ENCODE results near the gene SPATA12. TPM values are rescaled to one million over a fixed set of nuclear protein-coding genes. Genes with fewer than 3 reads are reported as not detected.

SPATA12 gene
- total and polyA plus RNA-seq, 2 of the 8 experiments (the other 6 are each of a cell fraction or from before 2014, with no cell fraction given): 0.19 to 0.97 TPM

- H3K23ac ChIP-seq (ENCODE audit: insufficient read length): no peak overlapping the region
- CTCF ChIA-PET (ENCODE audit: partially characterized antibody): interaction anchor here (1.5 to 2.9 kb wide), 2 partner anchors 87 kb away, joined by 4 to 14 read pairs; no protein-coding TSS in a partner anchor
- POLR2A ChIA-PET (ENCODE audit: partially characterized antibody): no interaction called here
- TF ChIP-seq JUND (IDR thresholded peaks at IDR 0.05; ENCODE audit: low read length) (no peak), EGR1 (IDR thresholded peaks at IDR 0.05; ENCODE audit: borderline replicate concordance, low read depth, low read length) (no peak), JUN (IDR thresholded peaks at IDR 0.05; ENCODE audit: low read depth, low read length) (no peak), RFX5 (IDR thresholded peaks at IDR 0.05; ENCODE audit: borderline replicate concordance, low read depth, low read length) (no peak), HDAC2 (IDR thresholded peaks at IDR 0.05; ENCODE audit: borderline replicate concordance in 1 of 2, low read depth in 2 of 2, low read length in 2 of 2) (no peak), CBX8 (IDR thresholded peaks at IDR 0.05; ENCODE audit: borderline replicate concordance, low read depth, low read length) (no peak), TAF1 (IDR thresholded peaks at IDR 0.05; ENCODE audit: low read depth, low read length) (no peak), SP2 (IDR thresholded peaks at IDR 0.05; ENCODE audit: low read length) (no peak), USF2 (IDR thresholded peaks at IDR 0.05; ENCODE audit: low read length) (no peak), ZNF274 (IDR thresholded peaks at IDR 0.05; ENCODE audit: borderline replicate concordance, extremely low read depth, low read length) (no peak), PHF8 (conservative IDR thresholded peaks at IDR 0.05; ENCODE audit: low read depth, low read length) (no peak), GTF2F1 (IDR thresholded peaks at IDR 0.05; ENCODE audit: borderline replicate concordance, low read depth, low read length) (no peak), GABPA (IDR thresholded peaks at IDR 0.05; ENCODE audit: borderline replicate concordance, insufficient read depth, low read length) (no peak), CREB1 (IDR thresholded peaks at IDR 0.05) (no peak)
These were observed 22.0 kb downstream of the SPATA12 start for GRCh38 chr3:57082481-57082880.

More at GRCh38 chr3:57082481-57082880, 22.0 kb downstream of the SPATA12 start:
- H4K20me1 ChIP-seq (replicated peaks in 1 of 2; ENCODE audit: control insufficient read depth in 1 of 2, insufficient read depth in 2 of 2, low read length in 2 of 2): peaks cover 0 to 4% of the 10 kb centered on the region in 2 experiments
- no peak overlapping the region for H3K9ac ChIP-seq (replicated peaks in 1 of 4; ENCODE audit: extremely low read depth in 1 of 4, low read depth in 3 of 4, low read length in 3 of 4)
- no peak overlapping the region for H2AFZ ChIP-seq (ENCODE audit: low read length)
- H3K27me3 ChIP-seq (replicated peaks in 1 of 4; ENCODE audit: control insufficient read depth in 3 of 4, extremely low read depth in 1 of 4, insufficient read depth in 3 of 4, low read length in 3 of 4): peaks cover 0 to 28% (median 24%) of the 10 kb centered on the region in 4 experiments; a peak in 6 of 7 replicates
- H4K8ac ChIP-seq (ENCODE audit: extremely low read depth, insufficient read depth, low read length): no peak overlapping the region
- FAIRE-seq (no peak), DNase-seq (ENCODE audit: low read depth in 1 of 2, low spot score in 2 of 2) (no peak)
- H3K18ac ChIP-seq (ENCODE audit: extremely low read depth, low read length): no peak overlapping the region
- H3K56ac ChIP-seq (replicated peaks; ENCODE audit: insufficient read length, low read depth, low read length): no peak overlapping the region
- no peak overlapping the region for H3K4ac ChIP-seq (replicated peaks; ENCODE audit: insufficient read length, low read depth, low read length)
- no peaks in the 10 kb centered on the region for H3K79me2 ChIP-seq (ENCODE audit: control insufficient read depth in 1 of 2, insufficient read depth in 2 of 2, low read length in 2 of 2)
- H2BK15ac ChIP-seq (ENCODE audit: low read length): no peak overlapping the region
- no peak overlapping the region for H3K14ac ChIP-seq (ENCODE audit: insufficient read length)
- no peak overlapping the region for H4K91ac ChIP-seq (replicated peaks; ENCODE audit: insufficient read length, low read length)
- no peak overlapping the region for H2BK5ac ChIP-seq (ENCODE audit: low read depth, low read length)
- no peak overlapping the region for H2AK5ac ChIP-seq (ENCODE audit: low read depth, low read length)
- H3K23me2 ChIP-seq (ENCODE audit: low read depth, low read length): peaks cover 9% of the 10 kb centered on the region
- H2BK120ac ChIP-seq (replicated peaks; ENCODE audit: low read depth, low read length): no peak overlapping the region
- H3K4me2 ChIP-seq (ENCODE audit: insufficient read depth in 1 of 2, low read depth in 2 of 2, low read length in 2 of 2): no peak overlapping the region
- H3K79me1 ChIP-seq (ENCODE audit: low read depth, low read length): no peaks in the 10 kb centered on the region
- no peak overlapping the region for H3K27ac ChIP-seq (ENCODE audit: low read depth, low read length)
- 90% methylated on average over 6 of the region's 6 CpGs; no CpG with 5 or more reads in 1 of the 2 experiments for WGBS, 2 experiments (ENCODE audit: extremely low coverage in 1 of 2, insufficient coverage in 1 of 2, insufficient read length in 1 of 2, insufficient replicate concordance in 2 of 2, low coverage in 1 of 2, low lambda C conversion rate in 2 of 2, missing lambda C conversion rate in 1 of 2)
- H3K9me3 ChIP-seq (ENCODE audit: insufficient read depth in 2 of 2, low read depth in 1 of 2, low read length in 1 of 2): no peaks in the 10 kb centered on the region
- no peak overlapping the region for H2BK12ac ChIP-seq (ENCODE audit: low read depth, low read length)
- no peak overlapping the region for H3K4me3 ChIP-seq (ENCODE audit: extremely low read depth in 1 of 4, insufficient read depth in 2 of 4, low read depth in 3 of 4, low read length in 4 of 4)
- peaks cover 4 to 7% (median 5%) of the 10 kb centered on the region in 4 experiments; a peak in 5 of 7 replicates for H3K4me1 ChIP-seq (replicated peaks in 1 of 4; ENCODE audit: control insufficient read depth in 3 of 4, insufficient read depth in 4 of 4, low read length in 3 of 4)
- no peaks in the 10 kb centered on the region for H3K36me3 ChIP-seq (ENCODE audit: control insufficient read depth in 2 of 4, insufficient read depth in 4 of 4, low read length in 3 of 4)
- H2BK20ac ChIP-seq (ENCODE audit: low read length): no peak overlapping the region
- H4K5ac ChIP-seq (ENCODE audit: insufficient read length, low read depth, low read length): no peak overlapping the region
